PC-3 (cell line): ENCODE data around the gene THUMPD2.

Experiments
- CTCF ChIP-seq: fragments of 300-600 bp; sonication (generic); conservative IDR thresholded peaks from 2 replicates; pipeline ENCODE4 v1.5.1; 2017; ENCODE audit warnings: antibody characterized with exemption, low read depth, mild to moderate bottlenecking, low read length
- EZH2 ChIP-seq: fragments of 300-600 bp; sonication (generic); IDR thresholded peaks from one replicate; pipeline ENCODE4 v1.6.1; 2017; ENCODE audit warnings: antibody characterized with exemption, mild to moderate bottlenecking, low read length; ENCODE audit not compliant: unreplicated experiment
- EZH2phosphoT487 ChIP-seq: fragments of 300-600 bp; sonication (generic); IDR thresholded peaks from 2 replicates; pipeline ENCODE4 v1.6.1; 2018; ENCODE audit warnings: mild to moderate bottlenecking, antibody characterized with exemption, low read length, borderline replicate concordance

DNA sequence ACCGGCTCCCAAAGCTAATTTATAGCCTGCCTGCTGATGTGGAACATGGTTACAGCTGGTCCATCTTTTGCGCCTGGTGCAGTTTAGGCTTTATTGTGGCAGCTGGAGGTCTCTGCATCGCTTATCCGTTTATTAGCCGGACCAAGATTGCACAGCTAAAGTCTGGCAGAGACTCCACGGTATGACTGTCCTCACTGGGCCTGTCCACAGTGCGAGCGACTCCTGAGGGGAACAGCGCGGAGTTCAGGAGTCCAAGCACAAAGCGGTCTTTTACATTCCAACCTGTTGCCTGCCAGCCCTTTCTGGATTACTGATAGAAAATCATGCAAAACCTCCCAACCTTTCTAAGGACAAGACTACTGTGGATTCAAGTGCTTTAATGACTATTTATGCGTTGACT lies 62.0 kb downstream of the THUMPD2 start:
- no peak for TF ChIP-seq CTCF
- TF ChIP-seq EZH2, result no peak
- TF ChIP-seq EZH2phosphoT487, result no peak
